Left ventricle myocardium inferior (tissue), 1 donor: ENCODE results near the gene B3GNT2. TPM values are rescaled to one million over a fixed set of nuclear protein-coding genes. Genes with fewer than 3 reads are reported as not detected.
A peak's percentile ranks its signal among the peaks of the same experiment; 100 is the strongest.
"Not testable (repeated sequence)": the region's sequence is repeated elsewhere in the genome, so short reads cannot be mapped to it uniquely, and the experiment has no call there.

Source experiments
- DNase-seq: peaks from one replicate; pipeline ENCODE4 v3.0.0-alpha.2; 2020
- H3K27ac ChIP-seq: fragments of 200-600 bp; replicated peaks from 2 replicates; pipeline ENCODE4 v1.8.0; 2021
- H3K27me3 ChIP-seq: fragments of 200-600 bp; 2 replicates; pipeline ENCODE4 v1.8.0; 2021; ENCODE audit warnings: low read depth
- H3K36me3 ChIP-seq: fragments of 200-600 bp; 2 replicates; pipeline ENCODE4 v1.8.0; 2021
- H3K4me1 ChIP-seq: fragments of 200-600 bp; 2 replicates; pipeline ENCODE4 v1.8.0; 2021
- H3K4me3 ChIP-seq: fragments of 200-600 bp; 2 replicates; pipeline ENCODE4 v1.8.0; 2021; ENCODE audit warnings: mild to moderate bottlenecking, moderate library complexity
- H3K9me3 ChIP-seq: fragments of 200-600 bp; replicated peaks from 2 replicates; pipeline ENCODE4 v1.8.0; 2021
- CTCF ChIP-seq: fragments of 200-600 bp; IDR thresholded peaks from 2 replicates; pipeline ENCODE4 v1.8.0; 2021; ENCODE audit warnings: antibody characterized with exemption, mild to moderate bottlenecking, borderline replicate concordance
- intact Hi-C: fragments of 100-400 bp; cut with micrococcal nuclease; formaldehyde crosslinking; loops from one replicate; pipeline ENCODE4 v1.11.0; 2022
- long read RNA-seq: library from polyadenylated mRNA; unstranded; transcript quantifications from one replicate; pipeline ENCODE4 v2.0.0, GENCODE V29; 2021
- total RNA-seq: library from RNA; stranded (reverse); fragmentation: NEBNext Ultra II Directional; extraction: Animal tissue kit (Norgen Biotek cat#: 25700); gene quantifications from one replicate; pipeline ENCODE4 v1.2.1, GENCODE V29; 2021
- donor health status: DM: no; HTN: yes; CAD: no; lungs with severe emphysema.

Gene B3GNT2
- 16.8 TPM for total RNA-seq
- long read RNA-seq, transcript B3GNT2-201 (2 exons, 2,763 nt): major isoform, 57 of 59 reads
- long read RNA-seq, partial matches to known transcripts: 0 of 59 reads
- long read RNA-seq, other reads (novel, unspliced or antisense): 2 of 59 reads

- intact Hi-C loops: loop anchor here (10.0 kb wide), 1 partner anchor 209 kb away; no protein-coding TSS in a partner anchor
- Histone ChIP-seq H3K9me3 (no peaks in the 10 kb centered on the region), H3K4me3 (peak within 1 kb of the TSS; percentile 97), H3K36me3 (no peaks in the 10 kb centered on the region), H3K27ac (peak within 1 kb of the TSS; percentile 96), H3K27me3 (no peaks in the 10 kb centered on the region), H3K4me1 (peaks cover 57% of the 10 kb centered on the region)
- DNase-seq: peak; percentile 88
- no peak for TF ChIP-seq CTCF
Observed at GRCh38 chr2:62195421-62196277, at the start of gene B3GNT2. TSS of gene B3GNT2 (plus strand) at chr2:62196115. CDS start at chr2:62222221, 26,106 bp downstream.

GRCh38 chr2:62146790-62147189 is 49.1 kb upstream of the B3GNT2 start:
- H3K4me3 ChIP-seq, H3K36me3 ChIP-seq, DNase-seq, intact Hi-C loops, H3K27me3 ChIP-seq, H3K9me3 ChIP-seq: not testable (repeated sequence)
- H3K27ac ChIP-seq: peak overlapping the region; percentile 39
- H3K4me1 ChIP-seq: peaks cover 40% of the 10 kb centered on the region

- H3K9me3 ChIP-seq: no peaks in the 10 kb centered on the region
- H3K27ac ChIP-seq: no peak overlapping the region
- H3K4me3 ChIP-seq: no peak overlapping the region
- no peak for DNase-seq
- TF ChIP-seq CTCF: no peak
- H3K27me3 ChIP-seq: no peaks in the 10 kb centered on the region
- intact Hi-C loops: no loop called here
- H3K36me3 ChIP-seq: no peaks in the 10 kb centered on the region
- H3K4me1 ChIP-seq: peaks cover 45% of the 10 kb centered on the region
Observed at GRCh38 chr2:62147610-62148301, 48.2 kb upstream of the B3GNT2 start.

GRCh38 chr2:62149708-62150107 is 46.2 kb upstream of the B3GNT2 start:
- H3K4me1 ChIP-seq: peaks cover 45% of the 10 kb centered on the region
- intact Hi-C loops: no loop called here
- no peak for TF ChIP-seq CTCF
- no peaks in the 10 kb centered on the region for H3K27me3 ChIP-seq
- no peaks in the 10 kb centered on the region for H3K36me3 ChIP-seq
- H3K9me3 ChIP-seq: peaks cover under 1% of the 10 kb centered on the region
- peak overlapping the region; percentile 89 for H3K27ac ChIP-seq
- DNase-seq: no peak
- no peak overlapping the region for H3K4me3 ChIP-seq

- Histone ChIP-seq H3K27me3 (no peaks in the 10 kb centered on the region), H3K9me3 (peaks cover 11% of the 10 kb centered on the region), H3K36me3 (no peaks in the 10 kb centered on the region), H3K4me3 (no peak overlapping the region), H3K4me1 (peaks cover 45% of the 10 kb centered on the region), H3K27ac (peak overlapping the region; percentile 89)
- intact Hi-C loops: no loop called here
- no peak for TF ChIP-seq CTCF
- DNase-seq: no peak
Observed at GRCh38 chr2:62150597-62151305, 45.2 kb upstream of the B3GNT2 start.
